A673 (cell line): Measurements from ENCODE around the gene ITGBL1. TPM values are rescaled to one million over a fixed set of nuclear protein-coding genes. Genes with fewer than 3 reads are reported as not detected.

ENCODE experiments used
- BruUV-seq: library from RNA; stranded (reverse); fragments of 400-500 nt; replicated peaks from 2 replicates; lab custom pipeline; 2021; lab: Mats Ljungman, UMichigan
- CTCF ChIA-PET: fragments of 300-600 bp; sonication (Branson Sonifier 250); formaldehyde crosslinking; loops from one replicate; lab custom pipeline; 2022; ENCODE audit warnings: antibody characterized with exemption; lab: Charles Lee
- POLR2A ChIA-PET: fragments of 300-600 bp; sonication (Branson Sonifier 250); formaldehyde crosslinking; loops from one replicate; lab custom pipeline; 2022; ENCODE audit warnings: antibody characterized with exemption; ENCODE audit not compliant: low non-redundant PET; lab: Charles Lee
- DNase-seq: peaks from one replicate; pipeline ENCODE4 v3.0.0-alpha.2; 2015; ENCODE audit warnings: low spot score
- H3K27ac ChIP-seq: fragments of 200-600 bp; sonication (generic); 2 replicates; pipeline ENCODE4 v1.5.1; 2016; ENCODE audit warnings: mixed run types, low read depth, mild to moderate bottlenecking, mixed read lengths, antibody characterized with exemption, low read length; ENCODE audit not compliant: poor library complexity, severe bottlenecking
- H3K27me3 ChIP-seq: fragments of 200-600 bp; sonication (generic); replicated peaks from 2 replicates; pipeline ENCODE4 v1.6.1; 2017; ENCODE audit warnings: mixed run types, low read depth, mild to moderate bottlenecking, mixed read lengths, antibody characterized with exemption, low read length; ENCODE audit not compliant: insufficient read depth, poor library complexity
- H3K36me3 ChIP-seq: fragments of 200-600 bp; sonication (generic); 2 replicates; pipeline ENCODE4 v1.6.1; 2016; ENCODE audit warnings: mixed run types, mild to moderate bottlenecking, mixed read lengths, antibody characterized with exemption, low read length; ENCODE audit not compliant: insufficient read depth, poor library complexity, severe bottlenecking
- H3K4me1 ChIP-seq: fragments of 200-600 bp; sonication (generic); 2 replicates; pipeline ENCODE4 v1.6.1; 2017; ENCODE audit warnings: mixed run types, mild to moderate bottlenecking, mixed read lengths, antibody characterized with exemption, low read length; ENCODE audit not compliant: insufficient read depth, poor library complexity, severe bottlenecking
- H3K4me3 ChIP-seq: fragments of 200-600 bp; sonication (generic); 2 replicates; pipeline ENCODE4 v1.5.1; 2016; ENCODE audit warnings: low read depth, mixed run types, mild to moderate bottlenecking, mixed read lengths, low read length; ENCODE audit not compliant: poor library complexity, severe bottlenecking
- H3K9me3 ChIP-seq: fragments of 200-600 bp; sonication (generic); 2 replicates; pipeline ENCODE4 v1.6.1; 2016; ENCODE audit warnings: mixed run types, low read depth, mild to moderate bottlenecking, mixed read lengths, antibody characterized with exemption, low read length; ENCODE audit not compliant: poor library complexity, severe bottlenecking
- CTCF ChIP-seq: fragments of 300-800, 200-600 bp; sonication (generic); conservative IDR thresholded peaks from 2 replicates; pipeline ENCODE4 v1.5.1; 2017; ENCODE audit warnings: low read depth, mild to moderate bottlenecking, antibody characterized with exemption, low read length, moderate library complexity, mixed read lengths
- EZH2 ChIP-seq: fragments of 200-600 bp; sonication (generic); IDR thresholded peaks from 2 replicates; pipeline ENCODE4 v1.6.1; 2017; ENCODE audit warnings: borderline replicate concordance, low read depth, mild to moderate bottlenecking, mixed read lengths, antibody characterized with exemption, low read length; ENCODE audit not compliant: poor library complexity, severe bottlenecking
- intact Hi-C: fragments of 100-400 bp; cut with micrococcal nuclease; formaldehyde crosslinking; loops from one replicate; pipeline ENCODE4 v1.10.0; 2022; ENCODE audit not compliant: unreplicated experiment
- total RNA-seq: library from RNA; stranded (reverse); gene quantifications from 2 replicates; pipeline ENCODE4 v1.2.3, GENCODE V29; 2021

The ITGBL1 gene
- total RNA-seq, 1 experiment from 2014 or later = 0.64 TPM

GRCh38 chr13:101575581-101575980, 123.1 kb downstream of the ITGBL1 start:
- H3K36me3 ChIP-seq = no peaks in the 10 kb centered on the region
- CTCF ChIA-PET = no interaction called here
- no TSS peak for BruUV-seq
- H3K27me3 ChIP-seq = no peaks in the 10 kb centered on the region
- H3K4me1 ChIP-seq = no peaks in the 10 kb centered on the region
- no peaks in the 10 kb centered on the region for H3K9me3 ChIP-seq
- TF ChIP-seq EZH2 (no peak), CTCF (no peak)
- no peak overlapping the region for H3K27ac ChIP-seq
- H3K4me3 ChIP-seq = no peak overlapping the region
- DNase-seq = peak; percentile 33
- POLR2A ChIA-PET = no interaction called here
- intact Hi-C loops = no loop called here

- Histone ChIP-seq H3K4me1 (no peaks in the 10 kb centered on the region), H3K27me3 (no peaks in the 10 kb centered on the region), H3K36me3 (no peaks in the 10 kb centered on the region), H3K4me3 (no peak overlapping the region), H3K27ac (no peak overlapping the region), H3K9me3 (no peaks in the 10 kb centered on the region)
- no TSS peak for BruUV-seq
- TF ChIP-seq CTCF = no peak
- POLR2A ChIA-PET = no interaction called here
- intact Hi-C loops = no loop called here
- CTCF ChIA-PET = no interaction called here
- no peak for DNase-seq
These were observed 124.0 kb downstream of the ITGBL1 start for GRCh38 chr13:101576455-101576854.

GRCh38 chr13:101576977-101577376, 124.5 kb downstream of the ITGBL1 start:
- Histone ChIP-seq H3K27me3 (peaks cover 3% of the 10 kb centered on the region), H3K9me3 (no peaks in the 10 kb centered on the region), H3K4me1 (no peaks in the 10 kb centered on the region), H3K36me3 (no peaks in the 10 kb centered on the region), H3K27ac (no peak overlapping the region), H3K4me3 (no peak overlapping the region)
- no TSS peak for BruUV-seq
- no peak for DNase-seq
- CTCF ChIA-PET = no interaction called here
- TF ChIP-seq EZH2 (no peak), CTCF (no peak)
- POLR2A ChIA-PET = no interaction called here
- intact Hi-C loops = no loop called here
